OCI-LY7 (cell line): ENCODE results near the gene SKIL. TPM values are rescaled to one million over a fixed set of nuclear protein-coding genes. Genes with fewer than 3 reads are reported as not detected.

Experiments
- BruUV-seq: library from RNA; stranded (reverse); fragments of 400-500 nt; replicated peaks from 2 replicates; lab custom pipeline; 2021; lab: Mats Ljungman, UMichigan
- CTCF ChIA-PET: fragments of 300-600 bp; sonication (Branson Sonifier 250); formaldehyde crosslinking; loops from one replicate; lab custom pipeline; 2022; ENCODE audit warnings: antibody characterized with exemption; ENCODE audit not compliant: unreplicated experiment; lab: Charles Lee
- POLR2A ChIA-PET: fragments of 300-600 bp; sonication (Branson Sonifier 250); formaldehyde crosslinking; loops from one replicate; lab custom pipeline; 2022; ENCODE audit warnings: antibody characterized with exemption; lab: Charles Lee
- DNase-seq: peaks from one replicate; pipeline ENCODE4 v3.0.0-alpha.2; 2015; ENCODE audit warnings: low spot score
- H2AFZ ChIP-seq: fragments of 200-600 bp; sonication (generic), shearing (Covaris generic); 2 replicates; pipeline ENCODE4 v1.6.1; 2014; ENCODE audit warnings: mild to moderate bottlenecking, antibody characterized with exemption, low read length, moderate library complexity
- H3K27ac ChIP-seq: fragments of 200-600 bp; sonication (generic); 2 replicates; pipeline ENCODE4 v1.5.1; 2014; ENCODE audit warnings: mixed run types, low read depth, mild to moderate bottlenecking, moderate library complexity, low read length, inconsistent platforms; ENCODE audit not compliant: poor library complexity, severe bottlenecking
- H3K36me3 ChIP-seq: fragments of 200-600 bp; sonication (generic); 2 replicates; pipeline ENCODE4 v1.6.1; 2014; ENCODE audit warnings: mild to moderate bottlenecking, antibody characterized with exemption, low read length, moderate library complexity, mixed read lengths; ENCODE audit not compliant: insufficient read depth
- H3K4me1 ChIP-seq: fragments of 200-600 bp; sonication (generic); 2 replicates; pipeline ENCODE4 v1.5.1; 2014; ENCODE audit warnings: mild to moderate bottlenecking, low read length; ENCODE audit not compliant: insufficient read depth, poor library complexity, severe bottlenecking
- H3K4me2 ChIP-seq: fragments of 200-600 bp; sonication (generic); 2 replicates; pipeline ENCODE4 v1.6.1; 2014; ENCODE audit warnings: mild to moderate bottlenecking, low read length
- H3K4me3 ChIP-seq: fragments of 200-600 bp; sonication (generic); 2 replicates; pipeline ENCODE4 v1.5.1; 2014; ENCODE audit warnings: mild to moderate bottlenecking, low read depth, low read length; ENCODE audit not compliant: poor library complexity, severe bottlenecking
- H3K79me2 ChIP-seq: fragments of 200-600 bp; sonication (generic); 2 replicates; pipeline ENCODE4 v1.6.1; 2016; ENCODE audit warnings: low read depth, mild to moderate bottlenecking, low read length, moderate library complexity, mixed read lengths; ENCODE audit not compliant: insufficient read depth
- H3K9me2 ChIP-seq: fragments of 200-600 bp; sonication (generic); 2 replicates; pipeline ENCODE4 v1.6.1; 2016; ENCODE audit warnings: mild to moderate bottlenecking, low read length, mixed read lengths; ENCODE audit not compliant: insufficient read depth
- H3K9me3 ChIP-seq: fragments of 200-600 bp; sonication (generic); 2 replicates; pipeline ENCODE4 v1.6.1; 2014; ENCODE audit warnings: mild to moderate bottlenecking, mixed run types, low read length, mixed read lengths
- H4K20me1 ChIP-seq: fragments of 200-600 bp; sonication (generic); 2 replicates; pipeline ENCODE4 v1.6.1; 2014; ENCODE audit warnings: mild to moderate bottlenecking, antibody characterized with exemption, low read length, moderate library complexity, mixed read lengths; ENCODE audit not compliant: insufficient read depth
- EZH2phosphoT487 ChIP-seq: fragments of 200-600 bp; sonication (generic); IDR thresholded peaks from 2 replicates; pipeline ENCODE4 v1.6.1; 2018; ENCODE audit warnings: low read depth, borderline replicate concordance, mild to moderate bottlenecking, mixed run types, antibody characterized with exemption, low read length, moderate library complexity, mixed read lengths
- intact Hi-C: fragments of 100-400 bp; cut with micrococcal nuclease; formaldehyde crosslinking; loops from one replicate; pipeline ENCODE4 v1.10.0; 2022; ENCODE audit not compliant: unreplicated experiment
- total RNA-seq, 2 experiments: library from RNA; depleted of rRNA in 1 of 2; stranded (reverse); fragments of >200 nt in 1 of 2; shearing (Covaris generic) in 1 of 2; gene quantifications; 2 replicates each; pipeline ENCODE4 v1.2.3, GENCODE V29; 2014 to 2022
- TF ChIP-seq, protein P1 (sequence below): fragments of 200-600 bp; sonication (generic); conservative IDR thresholded peaks from 2 replicates; pipeline ENCODE4 v1.5.1; 2014; ENCODE audit warnings: mild to moderate bottlenecking, antibody characterized with exemption, low read length, moderate library complexity, mixed read lengths

Gene SKIL
- total RNA-seq, 2 experiments from 2014 or later, result 60.9 to 86.3 TPM

DNA sequence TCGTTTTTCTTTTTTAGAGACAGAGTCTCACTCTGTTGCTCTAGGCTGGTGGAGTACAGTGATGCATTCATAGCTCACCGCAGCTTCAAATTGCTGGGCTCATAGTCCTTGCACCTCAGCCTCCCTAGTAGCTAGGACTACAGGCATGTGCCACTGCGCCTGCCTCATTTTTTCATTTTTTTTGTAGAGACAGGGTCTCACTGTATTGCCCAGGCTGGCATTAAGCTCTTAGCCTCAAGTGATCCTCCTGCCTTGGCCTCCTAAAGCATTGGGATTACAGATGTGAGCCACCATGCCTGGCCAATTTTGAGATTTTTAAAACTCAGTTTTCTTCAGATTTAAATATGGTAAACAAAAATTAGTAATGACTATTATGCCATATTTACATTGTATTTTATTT, 29.0 kb downstream of the SKIL start:
- Histone ChIP-seq H3K36me3 (peaks cover 96% of the 10 kb centered on the region), H3K4me3 (no peak overlapping the region), H3K27ac (no peak overlapping the region), H3K79me2 (peaks cover 52% of the 10 kb centered on the region), H2AFZ (no peak overlapping the region), H3K9me3 (peaks cover 3% of the 10 kb centered on the region; the same call in 1 of the 2 replicates), H3K4me2 (no peak overlapping the region), H4K20me1 (peaks cover 6% of the 10 kb centered on the region; the same call in 1 of the 2 replicates), H3K4me1 (no peaks in the 10 kb centered on the region), H3K9me2 (no peaks in the 10 kb centered on the region)
- DNase-seq, result no peak
- CTCF ChIA-PET, result no interaction called here
- POLR2A ChIA-PET, result interaction anchor here (0.6 to 5.4 kb wide), 4 partner anchors 8 to 30 kb away, joined by 3 to 29 read pairs (median 3); no protein-coding TSS in a partner anchor
- intact Hi-C loops, result no loop called here
- TF ChIP-seq, protein P1, sequence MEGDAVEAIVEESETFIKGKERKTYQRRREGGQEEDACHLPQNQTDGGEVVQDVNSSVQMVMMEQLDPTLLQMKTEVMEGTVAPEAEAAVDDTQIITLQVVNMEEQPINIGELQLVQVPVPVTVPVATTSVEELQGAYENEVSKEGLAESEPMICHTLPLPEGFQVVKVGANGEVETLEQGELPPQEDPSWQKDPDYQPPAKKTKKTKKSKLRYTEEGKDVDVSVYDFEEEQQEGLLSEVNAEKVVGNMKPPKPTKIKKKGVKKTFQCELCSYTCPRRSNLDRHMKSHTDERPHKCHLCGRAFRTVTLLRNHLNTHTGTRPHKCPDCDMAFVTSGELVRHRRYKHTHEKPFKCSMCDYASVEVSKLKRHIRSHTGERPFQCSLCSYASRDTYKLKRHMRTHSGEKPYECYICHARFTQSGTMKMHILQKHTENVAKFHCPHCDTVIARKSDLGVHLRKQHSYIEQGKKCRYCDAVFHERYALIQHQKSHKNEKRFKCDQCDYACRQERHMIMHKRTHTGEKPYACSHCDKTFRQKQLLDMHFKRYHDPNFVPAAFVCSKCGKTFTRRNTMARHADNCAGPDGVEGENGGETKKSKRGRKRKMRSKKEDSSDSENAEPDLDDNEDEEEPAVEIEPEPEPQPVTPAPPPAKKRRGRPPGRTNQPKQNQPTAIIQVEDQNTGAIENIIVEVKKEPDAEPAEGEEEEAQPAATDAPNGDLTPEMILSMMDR, result no peak
- no peak for TF ChIP-seq EZH2phosphoT487
- no TSS peak for BruUV-seq

DNA sequence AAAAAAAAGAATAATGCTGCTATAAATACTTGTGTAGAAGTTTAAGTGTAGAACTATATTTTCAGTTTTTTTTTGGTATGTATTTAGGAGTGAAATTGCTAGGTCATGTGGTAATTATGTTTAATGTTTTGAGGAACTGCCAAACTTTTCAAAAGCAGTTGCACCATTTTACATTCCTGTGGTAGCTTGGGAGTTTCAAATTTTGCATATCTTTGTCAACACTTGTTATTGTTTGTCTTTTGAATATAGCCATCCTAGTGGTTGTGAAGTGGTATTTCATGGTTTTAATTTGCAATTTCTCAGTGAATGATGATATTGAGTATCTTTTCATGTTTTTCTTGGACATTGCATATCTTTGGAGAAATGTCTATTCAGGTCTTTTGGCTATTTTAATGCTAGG, 30.4 kb downstream of the SKIL start:
- H3K79me2 ChIP-seq, result peaks cover 56% of the 10 kb centered on the region; the same call in 1 of the 2 replicates
- no peaks in the 10 kb centered on the region for H3K9me2 ChIP-seq
- H3K4me2 ChIP-seq, result no peak overlapping the region
- peaks cover 5% of the 10 kb centered on the region; the same call in 1 of the 2 replicates for H4K20me1 ChIP-seq
- ChIA-PET POLR2A (interaction anchor here (0.6 to 5.4 kb wide), 4 partner anchors 13 to 164 kb away, joined by 3 to 29 read pairs (median 6); no protein-coding TSS in a partner anchor), CTCF (no interaction called here)
- H3K4me3 ChIP-seq, result no peak overlapping the region
- peaks cover 97% of the 10 kb centered on the region for H3K36me3 ChIP-seq
- no peaks in the 10 kb centered on the region for H3K4me1 ChIP-seq
- H3K27ac ChIP-seq, result no peak overlapping the region
- H2AFZ ChIP-seq, result no peak overlapping the region
- no TSS peak for BruUV-seq
- no peak for DNase-seq
- TF ChIP-seq EZH2phosphoT487, result no peak
- TF ChIP-seq, protein P1, result no peak
- intact Hi-C loops, result no loop called here
- peaks cover 3% of the 10 kb centered on the region; the same call in 1 of the 2 replicates for H3K9me3 ChIP-seq

DNA sequence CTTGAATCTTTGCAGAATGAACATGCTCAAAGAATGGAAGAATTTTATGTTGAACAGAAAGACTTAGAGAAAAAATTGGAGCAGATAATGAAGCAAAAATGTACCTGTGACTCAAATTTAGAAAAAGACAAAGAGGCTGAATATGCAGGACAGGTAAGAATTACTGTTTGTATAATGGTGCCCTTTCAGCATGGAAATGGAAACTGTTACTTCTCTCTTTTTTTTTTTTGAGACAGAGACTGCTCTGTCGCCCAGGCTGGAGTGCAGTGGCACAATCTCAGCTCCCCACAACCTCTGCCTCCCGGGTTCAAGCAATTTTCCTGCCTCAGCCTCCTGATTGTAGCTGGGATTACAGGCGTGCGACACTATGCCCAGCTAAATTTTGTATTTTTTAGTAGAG, 33.6 kb downstream of the SKIL start:
- intact Hi-C loops, result no loop called here
- Histone ChIP-seq H3K4me3 (no peak overlapping the region), H4K20me1 (no peaks in the 10 kb centered on the region; the same call in 1 of the 2 replicates), H3K4me1 (no peaks in the 10 kb centered on the region), H3K79me2 (peaks cover 70% of the 10 kb centered on the region; the same call in 1 of the 2 replicates), H2AFZ (no peak overlapping the region), H3K9me2 (no peaks in the 10 kb centered on the region), H3K36me3 (peaks cover 97% of the 10 kb centered on the region), H3K27ac (no peak overlapping the region), H3K9me3 (peaks cover 3% of the 10 kb centered on the region; the same call in 1 of the 2 replicates), H3K4me2 (no peak overlapping the region)
- no peak for DNase-seq
- ChIA-PET CTCF (no interaction called here), POLR2A (interaction anchor here (0.6 to 1.8 kb wide), 6 partner anchors 8 to 505 kb away, joined by 3 to 7 read pairs (median 4); no protein-coding TSS in a partner anchor)
- no peak for TF ChIP-seq EZH2phosphoT487
- TF ChIP-seq, protein P1, result no peak
- no TSS peak for BruUV-seq
